ENCODE data around the gene KLHL21. TPM values are rescaled to one million over a fixed set of nuclear protein-coding genes. Genes with fewer than 3 reads are reported as not detected.

KLHL21 gene
- total and polyA plus RNA-seq, 9 of the 15 experiments (the other 6 are each of a cell fraction or from before 2014, with no cell fraction given), result 2.1 to 42.1 (median 17.5) TPM

- TF ChIP-seq ATF1 (CRISPR knock-in tag; IDR thresholded peaks at IDR 0.05), result no peak
- TF ChIP-seq ATF1 (tag; IDR thresholded peaks at IDR 0.05), result peak; percentile 80
- TF ChIP-seq ZSCAN32 (CRISPR knock-in tag; IDR thresholded peaks at IDR 0.05), result no peak
- TF ChIP-seq HINFP (tag; conservative IDR thresholded peaks at IDR 0.05; ENCODE audit: low read depth), result no peak
- TF ChIP-seq GABPA (tag; conservative IDR thresholded peaks at IDR 0.05; ENCODE audit: low read depth), result peak; percentile 84
- TF ChIP-seq ZNF436 (CRISPR knock-in tag; IDR thresholded peaks at IDR 0.05), result no peak
- TF ChIP-seq ZBTB11 (CRISPR knock-in tag; IDR thresholded peaks at IDR 0.05), result peak in 2 of 3 experiments; percentile 60 to 75; a peak in 3 of 6 replicates
- TF ChIP-seq ZHX1 (conservative IDR thresholded peaks at IDR 0.05; ENCODE audit: low read length), result no peak
- TF ChIP-seq THAP12 (CRISPR knock-in tag; IDR thresholded peaks at IDR 0.05), result no peak
- TF ChIP-seq FOSL1 (tag; conservative IDR thresholded peaks at IDR 0.05), result peak; percentile 32; the same call in 1 of the 2 replicates
- TF ChIP-seq ARHGAP35 (IDR thresholded peaks at IDR 0.05; ENCODE audit: partially characterized antibody), result no peak
- peak; percentile 22; the same call in 1 of the 2 replicates for TF ChIP-seq SUPT5H (IDR thresholded peaks at IDR 0.05)
- TF ChIP-seq PTRF (tag; IDR thresholded peaks at IDR 0.05), result no peak
- no peak for TF ChIP-seq HSF4 (CRISPR knock-in tag; IDR thresholded peaks at IDR 0.05; ENCODE audit: borderline replicate concordance)
- TF ChIP-seq MTF1 (CRISPR knock-in tag; IDR thresholded peaks at IDR 0.05; ENCODE audit: borderline replicate concordance), result no peak
- TF ChIP-seq FOXK1 (CRISPR knock-in tag; IDR thresholded peaks at IDR 0.05; ENCODE audit: borderline replicate concordance), result peak; percentile 74; the same call in 1 of the 2 replicates
- TF ChIP-seq RCOR1 (IDR thresholded peaks at IDR 0.05; ENCODE audit: borderline replicate concordance in 1 of 2, low read depth in 2 of 2, low read length in 2 of 2), result no peak
These were observed 22.5 kb downstream of the KLHL21 start (continued) for GRCh38 chr1:6580119-6580592.
